H9 (cell line): ENCODE results near the gene TSPAN11. TPM values are rescaled to one million over a fixed set of nuclear protein-coding genes. Genes with fewer than 3 reads are reported as not detected.

Experiments used
- DNase-seq: peaks from one replicate; pipeline ENCODE4 v3.0.0-alpha.2; 2017
- H2AFZ ChIP-seq: one replicate; pipeline ENCODE4 v1.6.1; 2013; ENCODE audit warnings: mild to moderate bottlenecking, low read length, control low read depth, moderate library complexity
- H2AK5ac ChIP-seq: 2 replicates; pipeline ENCODE4 v1.6.1; 2013; ENCODE audit warnings: low read length, control low read depth, mixed read lengths; ENCODE audit not compliant: insufficient read length
- H2BK120ac ChIP-seq: one replicate; pipeline ENCODE4 v1.6.1; 2013; ENCODE audit warnings: low read depth, mild to moderate bottlenecking, low read length, control low read depth, inconsistent platforms; ENCODE audit not compliant: poor library complexity, severe bottlenecking
- H2BK12ac ChIP-seq: 2 replicates; pipeline ENCODE4 v1.6.1; 2013; ENCODE audit warnings: low read length, control low read depth, mixed read lengths, low read depth; ENCODE audit not compliant: insufficient read length
- H2BK15ac ChIP-seq: 2 replicates; pipeline ENCODE4 v1.6.1; 2013; ENCODE audit warnings: low read depth, low read length, control low read depth
- H2BK20ac ChIP-seq: one replicate; pipeline ENCODE4 v1.6.1; 2013; ENCODE audit warnings: low read depth, mild to moderate bottlenecking, low read length, control low read depth, inconsistent platforms; ENCODE audit not compliant: poor library complexity, severe bottlenecking
- H2BK5ac ChIP-seq: 2 replicates; pipeline ENCODE4 v1.6.1; 2013; ENCODE audit warnings: low read length, control low read depth, mixed read lengths; ENCODE audit not compliant: insufficient read length
- H3K14ac ChIP-seq: 2 replicates; pipeline ENCODE4 v1.6.1; 2013; ENCODE audit warnings: low read length, control low read depth; ENCODE audit not compliant: insufficient read depth
- H3K18ac ChIP-seq: 2 replicates; pipeline ENCODE4 v1.6.1; 2013; ENCODE audit warnings: low read depth, mild to moderate bottlenecking, mixed read lengths, low read length, control low read depth; ENCODE audit not compliant: insufficient read length
- H3K23ac ChIP-seq: 2 replicates; pipeline ENCODE4 v1.6.1; 2013; ENCODE audit warnings: low read length, control low read depth, mixed read lengths, low read depth; ENCODE audit not compliant: insufficient read length
- H3K23me2 ChIP-seq: 2 replicates; pipeline ENCODE4 v1.6.1; 2013; ENCODE audit warnings: low read depth, mild to moderate bottlenecking, mixed read lengths, low read length, control low read depth; ENCODE audit not compliant: insufficient read length, poor library complexity, severe bottlenecking
- H3K27ac ChIP-seq: 2 replicates; pipeline ENCODE4 v1.5.1; 2013; ENCODE audit warnings: low read length, control low read depth, mixed read lengths, low read depth; ENCODE audit not compliant: insufficient read length
- H3K27me3 ChIP-seq: 2 replicates; pipeline ENCODE4 v1.6.1; 2013; ENCODE audit warnings: low read length, control low read depth, inconsistent platforms; ENCODE audit not compliant: insufficient read depth
- H3K4ac ChIP-seq: 2 replicates; pipeline ENCODE4 v1.6.1; 2013; ENCODE audit warnings: low read depth, mild to moderate bottlenecking, control low read depth, inconsistent platforms, low read length, moderate library complexity
- H3K4me1 ChIP-seq: 2 replicates; pipeline ENCODE4 v1.6.1; 2013; ENCODE audit warnings: low read length, control low read depth, inconsistent platforms; ENCODE audit not compliant: insufficient read depth
- H3K4me2 ChIP-seq: 2 replicates; pipeline ENCODE4 v1.6.1; 2013; ENCODE audit warnings: low read length, control low read depth, mixed read lengths; ENCODE audit not compliant: insufficient read length, insufficient read depth
- H3K56ac ChIP-seq: 2 replicates; pipeline ENCODE4 v1.6.1; 2013; ENCODE audit warnings: low read depth, mild to moderate bottlenecking, mixed read lengths, low read length, control low read depth; ENCODE audit not compliant: insufficient read length
- H3K79me1 ChIP-seq: 2 replicates; pipeline ENCODE4 v1.6.1; 2013; ENCODE audit warnings: low read depth, mild to moderate bottlenecking, moderate library complexity, low read length, control low read depth, inconsistent platforms; ENCODE audit not compliant: insufficient read depth, poor library complexity, severe bottlenecking
- H3K79me2 ChIP-seq: 2 replicates; pipeline ENCODE4 v1.6.1; 2013; ENCODE audit warnings: low read length, control low read depth, inconsistent platforms; ENCODE audit not compliant: insufficient read depth
- H3K9ac ChIP-seq: 2 replicates; pipeline ENCODE4 v1.6.1; 2013; ENCODE audit warnings: low read length, control low read depth, mixed read lengths; ENCODE audit not compliant: insufficient read length; ENCODE audit errors: extremely low read depth
- H3K9me3 ChIP-seq: one replicate; pipeline ENCODE4 v1.6.1; 2013; ENCODE audit warnings: low read depth, low read length, inconsistent platforms; ENCODE audit not compliant: control insufficient read depth
- H3T11ph ChIP-seq: one replicate; pipeline ENCODE4 v1.6.1; 2013; ENCODE audit warnings: mild to moderate bottlenecking, low read length, control low read depth, inconsistent platforms
- H4K20me1 ChIP-seq: one replicate; pipeline ENCODE4 v1.6.1; 2013; ENCODE audit not compliant: control insufficient read depth, insufficient read length, insufficient read depth
- H4K5ac ChIP-seq: 2 replicates; pipeline ENCODE4 v1.6.1; 2013; ENCODE audit warnings: low read depth, mild to moderate bottlenecking, mixed read lengths, low read length, control low read depth; ENCODE audit not compliant: insufficient read length
- H4K8ac ChIP-seq: replicated peaks from 2 replicates; pipeline ENCODE4 v1.6.1; 2013; ENCODE audit warnings: low read length, control low read depth, mixed read lengths, low read depth; ENCODE audit not compliant: insufficient read length
- H4K91ac ChIP-seq: 2 replicates; pipeline ENCODE4 v1.6.1; 2013; ENCODE audit warnings: low read depth, mild to moderate bottlenecking, moderate library complexity, mixed read lengths, low read length, control low read depth; ENCODE audit not compliant: insufficient read length
- H3K27ac Mint-ChIP-seq, 3 experiments: 2 replicates in 2 of 3; 3 replicates in 1 of 3; pipeline ENCODE4 v1.8.0; 2020 to 2021; ENCODE audit warnings: mixed read lengths in 3 of 3, mild to moderate bottlenecking in 1 of 3, moderate library complexity in 1 of 3
- H3K27me3 Mint-ChIP-seq: 2 replicates; pipeline ENCODE4 v1.8.0; 2021; ENCODE audit warnings: low read depth, mild to moderate bottlenecking, moderate library complexity, mixed read lengths
- H3K36me3 Mint-ChIP-seq, 3 experiments: 2 replicates in 2 of 3; 3 replicates in 1 of 3; pipeline ENCODE4 v1.8.0; 2020 to 2021; ENCODE audit warnings: low read depth in 3 of 3, mixed read lengths in 3 of 3; ENCODE audit not compliant: insufficient read depth in 1 of 3
- H3K4me1 Mint-ChIP-seq, 2 experiments: 2 replicates each; pipeline ENCODE4 v1.8.0; 2020; ENCODE audit warnings: mixed read lengths in 2 of 2
- H3K4me3 Mint-ChIP-seq, 2 experiments: 2 replicates in 1 of 2; 3 replicates in 1 of 2; pipeline ENCODE4 v1.8.0; 2020 to 2021; ENCODE audit warnings: mild to moderate bottlenecking in 2 of 2, mixed read lengths in 2 of 2, moderate library complexity in 1 of 2
- H3K9me3 Mint-ChIP-seq, 2 experiments: 2 replicates in 1 of 2; 3 replicates in 1 of 2; pipeline ENCODE4 v1.8.0; 2020; ENCODE audit warnings: mild to moderate bottlenecking in 2 of 2, mixed read lengths in 2 of 2, moderate library complexity in 1 of 2
- WGBS: extraction: QIAGEN DNeasy Blood & Tissue Kit; methylation state at CpG from one replicate; pipeline ENCODE4 v1.1.7; 2013; ENCODE audit warnings: missing lambda C conversion rate, low lambda C conversion rate, mixed read lengths; ENCODE audit not compliant: insufficient read length; ENCODE audit errors: extremely low coverage; 5-methylcytosine and 5-hydroxymethylcytosine counted together
- total RNA-seq: library from RNA; stranded (reverse); gene quantifications from 2 replicates; pipeline ENCODE4 v1.2.1, GENCODE V29; 2021
- TF ChIP-seq, protein P1 (sequence below): fragments of 200-600 bp; sonication (generic); conservative IDR thresholded peaks from 3 replicates; pipeline ENCODE4 v1.8.0; 2021; ENCODE audit warnings: antibody characterized with exemption, mild to moderate bottlenecking

TSPAN11 gene
- total RNA-seq, 1 experiment from 2014 or later: 4.2 TPM

- Histone ChIP-seq H4K8ac (no peak overlapping the region), H3K56ac (no peak overlapping the region), H4K5ac (no peak overlapping the region), H3K4me2 (no peak overlapping the region), H3K79me2 (no peaks in the 10 kb centered on the region), H2AFZ (no peak overlapping the region), H3K23me2 (no peaks in the 10 kb centered on the region), H3K18ac (no peak overlapping the region), H3K27me3 (no peaks in the 10 kb centered on the region), H2BK5ac (no peak overlapping the region), H3K4me1 (peaks cover 6% of the 10 kb centered on the region; the same call in 1 of the 2 replicates), H2BK12ac (no peak overlapping the region), H3K4ac (no peak overlapping the region), H4K20me1 (no peaks in the 10 kb centered on the region), H2BK15ac (no peak overlapping the region), H2AK5ac (no peak overlapping the region), H3K79me1 (no peaks in the 10 kb centered on the region), H3K14ac (no peak overlapping the region), H2BK120ac (no peak overlapping the region), H4K91ac (no peak overlapping the region), H3K23ac (no peak overlapping the region), H3K9me3 (no peaks in the 10 kb centered on the region), H2BK20ac (no peak overlapping the region), H3T11ph (no peak overlapping the region), H3K27ac (no peak overlapping the region), H3K9ac (no peak overlapping the region)
- peaks cover 18 to 28% of the 10 kb centered on the region in 2 experiments for H3K4me1 Mint-ChIP-seq
- no peak for DNase-seq
- WGBS: no CpG with 5 or more reads among the region's 6 CpGs
- H3K27me3 Mint-ChIP-seq: peaks cover 5% of the 10 kb centered on the region
- H3K27ac Mint-ChIP-seq: no peak overlapping the region
- no peak overlapping the region; a peak in 1 of 5 replicates for H3K4me3 Mint-ChIP-seq
- TF ChIP-seq, protein P1, sequence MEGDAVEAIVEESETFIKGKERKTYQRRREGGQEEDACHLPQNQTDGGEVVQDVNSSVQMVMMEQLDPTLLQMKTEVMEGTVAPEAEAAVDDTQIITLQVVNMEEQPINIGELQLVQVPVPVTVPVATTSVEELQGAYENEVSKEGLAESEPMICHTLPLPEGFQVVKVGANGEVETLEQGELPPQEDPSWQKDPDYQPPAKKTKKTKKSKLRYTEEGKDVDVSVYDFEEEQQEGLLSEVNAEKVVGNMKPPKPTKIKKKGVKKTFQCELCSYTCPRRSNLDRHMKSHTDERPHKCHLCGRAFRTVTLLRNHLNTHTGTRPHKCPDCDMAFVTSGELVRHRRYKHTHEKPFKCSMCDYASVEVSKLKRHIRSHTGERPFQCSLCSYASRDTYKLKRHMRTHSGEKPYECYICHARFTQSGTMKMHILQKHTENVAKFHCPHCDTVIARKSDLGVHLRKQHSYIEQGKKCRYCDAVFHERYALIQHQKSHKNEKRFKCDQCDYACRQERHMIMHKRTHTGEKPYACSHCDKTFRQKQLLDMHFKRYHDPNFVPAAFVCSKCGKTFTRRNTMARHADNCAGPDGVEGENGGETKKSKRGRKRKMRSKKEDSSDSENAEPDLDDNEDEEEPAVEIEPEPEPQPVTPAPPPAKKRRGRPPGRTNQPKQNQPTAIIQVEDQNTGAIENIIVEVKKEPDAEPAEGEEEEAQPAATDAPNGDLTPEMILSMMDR: no peak
- H3K36me3 Mint-ChIP-seq: no peaks in the 10 kb centered on the region
- no peaks in the 10 kb centered on the region for H3K9me3 Mint-ChIP-seq
Observed at GRCh38 chr12:30911207-30911606, 15.3 kb upstream of the TSPAN11 start.
